NT2/D1 (cell line): Measurements from ENCODE around the gene TMEM165.

Experiments used
- SUZ12 ChIP-seq: IDR thresholded peaks from 2 replicates; pipeline ENCODE4 v1.6.1; 2011; ENCODE audit not compliant: insufficient read length, insufficient read depth; ENCODE audit errors: extremely low read depth
- YY1 ChIP-seq: IDR thresholded peaks from 2 replicates; pipeline ENCODE4 v1.6.1; 2011; ENCODE audit not compliant: insufficient read length, insufficient read depth
- ZNF274 ChIP-seq: IDR thresholded peaks from 2 replicates; pipeline ENCODE4 v1.6.1; 2011; ENCODE audit warnings: mild to moderate bottlenecking, low read depth, low read length

DNA sequence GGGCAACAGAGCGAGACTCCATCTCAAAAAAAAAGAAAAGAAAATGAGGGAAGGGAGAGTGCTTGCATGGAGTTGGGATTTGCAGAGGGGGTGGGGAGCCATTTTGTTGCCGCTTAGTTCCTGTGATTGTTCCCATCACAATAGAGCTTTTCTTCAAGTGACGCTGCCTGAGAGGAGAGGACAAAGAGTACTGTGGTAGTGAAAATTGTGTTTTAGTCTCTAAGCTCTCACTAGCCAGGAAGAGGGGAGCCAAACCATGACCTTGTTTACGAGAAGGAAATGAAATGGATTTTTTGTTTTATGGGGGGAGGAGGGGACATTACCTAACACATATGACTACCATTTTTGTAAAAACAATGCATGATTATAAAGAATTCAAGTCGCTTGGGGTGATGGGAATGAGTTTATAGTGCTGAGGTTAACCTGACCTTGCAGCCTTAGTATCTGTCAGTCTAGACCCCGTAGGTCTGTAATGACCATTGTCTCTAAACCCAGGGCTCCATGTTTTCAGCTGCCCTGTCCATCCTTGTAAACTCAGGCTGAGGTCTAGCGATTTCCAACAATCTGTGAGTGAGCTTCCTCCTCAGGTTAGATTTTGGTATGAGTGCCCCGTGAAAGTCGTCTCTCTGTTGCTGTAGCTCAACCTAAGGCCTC is 30.9 kb upstream of the TMEM165 start:
- no peak for TF ChIP-seq YY1
- TF ChIP-seq ZNF274, result no peak
- no peak for TF ChIP-seq SUZ12
